HG03064 (cell line): ENCODE measurements around the gene PPIL4.

Experiments
- ATAC-seq: cut with Tn5 transposase; IDR thresholded peaks from one replicate; pipeline ENCODE4 v1.9.1; 2021; ENCODE audit warnings: low read depth; ENCODE audit not compliant: unreplicated experiment

The PPIL4 gene

DNA sequence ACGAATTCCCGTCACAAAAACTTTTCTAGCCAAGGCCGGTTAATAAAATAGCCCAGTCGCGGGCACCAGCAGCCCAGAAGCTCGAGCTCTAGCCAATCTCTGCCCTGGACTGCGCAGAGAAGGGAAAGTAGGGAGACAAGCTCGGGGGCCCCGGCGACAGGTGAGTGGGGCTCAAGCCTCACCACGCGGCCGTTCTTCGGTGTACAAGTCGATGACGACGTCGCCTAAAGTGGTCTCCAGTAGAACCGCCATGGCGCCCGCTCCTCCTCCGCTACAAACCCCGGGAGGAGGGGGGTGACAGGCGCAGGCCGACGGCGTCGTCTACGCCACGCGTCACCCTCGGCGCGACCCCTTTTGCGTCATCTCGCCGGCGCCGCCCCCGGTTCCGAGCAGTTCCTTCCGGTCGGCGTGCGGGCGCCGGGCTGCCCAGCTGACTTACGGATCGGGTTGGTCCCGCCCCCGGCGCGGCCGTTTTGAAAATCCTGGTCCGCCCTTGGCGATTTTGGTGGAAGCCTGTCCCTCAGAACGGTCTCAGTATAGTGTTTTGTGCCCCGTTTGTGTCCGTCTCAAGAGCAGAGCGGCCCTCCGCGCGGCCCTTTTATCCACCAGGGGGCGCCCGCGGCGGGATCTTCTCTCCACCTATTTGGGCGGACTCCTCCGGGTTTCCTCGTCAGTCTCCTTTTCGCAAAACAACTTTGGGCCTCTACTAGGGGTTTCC is at the start of gene PPIL4:
Gene PPIL4, minus strand, starts transcription at position 290 of the 718 bp plus-strand sequence. Its CDS starts 38 bp downstream, at position 252.
- ATAC-seq, result peak; percentile 95

DNA sequence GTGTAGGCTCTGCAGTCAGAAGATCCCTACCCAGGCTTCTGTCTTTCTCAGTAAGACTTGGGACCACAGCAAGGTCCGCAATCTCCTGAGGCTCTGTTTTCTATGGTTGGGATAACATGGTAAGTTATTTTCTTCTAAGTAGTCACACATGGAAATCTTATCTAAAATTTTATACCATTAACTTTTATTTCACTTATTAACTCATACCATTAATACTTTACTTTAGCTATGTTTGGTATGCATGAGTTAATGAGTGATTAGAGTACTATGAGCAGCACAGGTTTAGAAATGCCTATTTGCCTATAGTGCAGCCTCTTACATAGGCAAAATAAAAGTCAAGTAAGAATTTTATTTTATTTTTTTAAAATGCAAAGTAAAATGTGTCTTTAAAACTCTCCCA is 47.6 kb upstream of the PPIL4 start:
- no peak for ATAC-seq

DNA sequence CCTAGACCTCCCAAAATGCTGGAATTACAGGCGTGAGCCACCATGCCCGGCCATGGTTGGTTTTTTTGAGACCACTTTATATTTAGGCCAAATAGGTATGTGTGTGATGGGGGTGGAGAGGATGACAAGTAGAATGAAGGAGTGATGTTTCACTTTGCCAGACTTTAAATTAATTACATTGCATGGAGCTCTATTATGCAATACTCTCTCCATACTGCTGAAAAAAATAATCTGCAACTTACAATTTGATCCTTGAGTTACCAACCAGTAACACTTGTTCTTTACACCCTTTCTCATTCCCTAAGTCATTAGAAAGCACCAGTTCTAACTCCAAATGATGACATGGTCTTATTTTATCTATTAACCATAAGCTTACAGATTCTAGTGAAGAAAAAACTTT is 47.1 kb upstream of the PPIL4 start:
- no peak for ATAC-seq

- no peak for ATAC-seq
Measured at GRCh38 chr6:149586149-149586548, 40.3 kb upstream of the PPIL4 start.

- no peak for ATAC-seq
Measured at GRCh38 chr6:149581349-149581748, 35.5 kb upstream of the PPIL4 start.

- no peak for ATAC-seq
Measured at GRCh38 chr6:149580880-149581279, 35.0 kb upstream of the PPIL4 start.

- ATAC-seq, result no peak
Measured at GRCh38 chr6:149567945-149568585, 22.2 kb upstream of the PPIL4 start.

- no peak for ATAC-seq
Measured at GRCh38 chr6:149567194-149567586, 21.3 kb upstream of the PPIL4 start.

- ATAC-seq, result peak; percentile 16
Measured at GRCh38 chr6:149566410-149567193, 20.8 kb upstream of the PPIL4 start.

DNA sequence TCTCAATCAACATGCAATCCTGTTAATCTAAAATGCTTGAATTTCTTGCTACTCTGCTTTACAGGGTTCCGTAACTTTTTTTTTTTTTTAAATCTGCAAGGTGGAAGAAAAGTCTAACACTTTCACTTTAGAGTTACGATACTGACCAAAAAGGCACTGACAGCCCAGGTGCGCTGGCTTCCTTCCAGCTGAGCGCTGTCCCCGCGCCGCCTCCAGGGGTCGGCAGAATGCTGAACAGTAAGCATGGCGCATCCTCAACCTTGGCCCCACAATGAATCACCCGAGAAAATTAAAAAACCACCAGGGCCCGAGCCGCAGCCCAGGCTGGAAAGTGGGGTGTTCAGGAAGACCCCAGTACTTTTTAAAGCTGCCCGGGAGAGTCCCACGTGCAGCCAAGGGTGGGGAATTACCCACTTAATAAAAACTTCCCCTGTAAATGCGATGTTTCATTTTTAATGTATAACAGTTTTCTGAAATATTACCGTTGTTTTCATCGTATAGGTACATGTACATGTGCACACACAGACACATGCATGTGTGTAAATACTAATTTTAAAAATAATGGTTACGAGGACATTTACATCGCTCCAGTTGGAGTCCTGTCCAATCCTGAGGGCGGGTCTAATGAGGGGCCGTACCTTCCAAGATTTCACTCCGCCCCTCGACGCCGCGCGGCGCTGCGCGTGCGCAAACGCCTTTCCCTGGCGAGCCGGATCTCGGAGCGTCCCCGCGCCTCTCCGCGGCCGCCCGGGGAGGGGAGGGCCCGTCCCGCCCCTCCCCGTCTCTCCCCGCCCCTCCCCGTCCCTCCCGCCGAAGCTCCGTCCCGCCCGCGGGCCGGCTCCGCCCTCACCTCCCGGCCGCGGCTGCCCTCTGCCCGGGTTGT is 19.9 kb upstream of the PPIL4 start, which contains the start of gene GINM1:
Gene GINM1, plus strand, starts transcription at position 849 of the 883 bp plus-strand sequence. CDS start 40 bp downstream, outside the sequence.
- peak; percentile 73 for ATAC-seq

DNA sequence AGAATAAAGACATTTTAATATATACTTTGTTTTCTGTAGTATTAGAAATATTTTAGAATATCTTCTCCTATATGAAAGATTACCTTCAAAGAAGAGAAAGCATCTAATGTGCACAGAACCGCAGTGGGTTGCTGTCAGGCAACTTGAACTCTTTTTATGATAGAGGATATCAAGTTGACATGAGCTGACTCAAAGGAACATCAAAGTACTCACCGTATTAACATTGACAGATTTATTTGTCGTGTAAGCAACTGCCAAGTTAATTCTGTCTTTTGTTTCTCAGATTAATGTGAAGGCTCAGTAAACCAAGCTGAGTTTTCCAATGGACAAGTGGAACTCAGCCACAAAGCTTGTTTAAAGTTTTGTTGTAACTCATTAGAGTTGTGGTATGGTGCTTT is 18.1 kb upstream of the PPIL4 start:
- ATAC-seq, result no peak

DNA sequence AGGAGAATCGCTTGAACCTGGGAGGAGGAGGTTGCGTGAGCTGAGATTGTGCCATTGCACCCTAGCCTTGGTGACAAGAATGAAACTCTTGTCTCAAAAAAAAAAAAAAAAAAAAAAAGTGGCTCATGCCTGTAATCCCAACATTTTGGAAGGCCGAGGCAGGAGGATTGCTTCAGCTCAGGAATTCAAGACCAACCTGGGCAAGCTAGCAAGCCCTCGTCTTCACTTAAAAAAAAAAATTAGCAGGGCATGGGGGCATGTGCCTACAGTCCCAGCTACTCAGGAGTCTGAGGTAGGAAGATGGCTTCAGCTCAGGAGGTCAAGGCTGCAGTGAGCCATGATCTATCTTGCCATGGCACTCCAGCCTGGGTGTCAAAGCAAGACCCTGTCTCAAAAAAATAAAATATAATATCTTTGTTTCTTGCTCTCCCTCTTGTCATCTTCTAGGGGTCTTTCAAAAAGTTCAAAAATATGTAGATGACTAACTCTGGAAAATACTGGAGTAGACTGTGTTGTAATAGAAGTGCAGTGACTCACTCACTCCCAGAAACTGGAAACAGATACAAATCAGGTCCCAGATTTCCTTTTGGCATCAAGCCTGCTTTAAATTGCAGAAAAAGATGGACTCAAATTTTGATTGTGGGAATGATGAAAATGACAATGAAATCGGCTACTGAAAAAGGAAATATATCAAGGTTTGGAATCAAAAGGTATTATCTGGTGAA is 17.5 kb upstream of the PPIL4 start:
- ATAC-seq, result no peak

DNA sequence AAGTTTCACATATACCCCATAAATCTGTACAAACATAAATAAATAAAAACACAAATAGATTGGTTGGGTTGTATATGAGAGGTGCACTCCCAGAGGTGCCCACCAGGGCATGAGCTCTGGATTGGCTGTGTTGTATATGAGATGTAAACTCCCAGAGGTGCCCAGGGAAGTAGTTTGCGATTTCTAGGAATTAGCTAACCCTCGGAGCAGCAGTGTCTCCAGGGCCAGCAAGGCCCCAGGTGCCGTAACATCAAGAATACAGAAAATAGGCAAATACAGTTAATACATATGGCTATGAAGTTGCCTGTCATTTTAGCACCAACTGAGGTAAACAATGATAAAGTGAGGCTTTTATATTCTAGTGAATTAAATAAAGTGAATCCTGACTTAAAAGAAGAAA is 14.9 kb upstream of the PPIL4 start:
- ATAC-seq, result no peak

- no peak for ATAC-seq
Measured at GRCh38 chr6:149559389-149559788, 13.5 kb upstream of the PPIL4 start.

- no peak for ATAC-seq
Measured at GRCh38 chr6:149558029-149558428, 12.2 kb upstream of the PPIL4 start.

GRCh38 chr6:149551920-149552319 is 6.1 kb upstream of the PPIL4 start:
- no peak for ATAC-seq

DNA sequence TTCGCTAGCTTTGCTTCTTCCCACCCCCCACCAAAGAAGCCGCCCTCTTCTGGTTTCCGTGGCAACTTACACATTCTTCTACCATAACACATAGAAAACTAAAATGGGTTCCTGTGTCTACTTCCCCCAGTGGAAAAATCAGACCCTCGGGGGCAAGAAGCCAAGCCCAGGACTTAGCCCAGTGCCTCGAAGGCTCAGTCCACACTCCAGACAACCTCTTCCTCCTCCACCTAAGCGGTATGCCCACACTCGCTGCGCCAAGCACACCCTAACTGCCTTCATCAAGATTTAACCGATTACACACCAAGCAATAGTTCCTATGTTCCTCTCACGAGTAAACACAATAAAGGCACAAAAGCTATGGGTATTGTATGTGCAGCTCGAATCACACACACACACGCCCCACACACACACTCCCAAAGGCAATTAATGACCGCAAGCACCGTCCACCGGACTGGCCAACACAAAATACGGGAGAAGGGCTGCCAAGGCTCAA is 537 bp downstream of the PPIL4 start:
- no peak for ATAC-seq

- ATAC-seq, result no peak
Measured at GRCh38 chr6:149544646-149545257, 1.1 kb downstream of the PPIL4 start.

DNA sequence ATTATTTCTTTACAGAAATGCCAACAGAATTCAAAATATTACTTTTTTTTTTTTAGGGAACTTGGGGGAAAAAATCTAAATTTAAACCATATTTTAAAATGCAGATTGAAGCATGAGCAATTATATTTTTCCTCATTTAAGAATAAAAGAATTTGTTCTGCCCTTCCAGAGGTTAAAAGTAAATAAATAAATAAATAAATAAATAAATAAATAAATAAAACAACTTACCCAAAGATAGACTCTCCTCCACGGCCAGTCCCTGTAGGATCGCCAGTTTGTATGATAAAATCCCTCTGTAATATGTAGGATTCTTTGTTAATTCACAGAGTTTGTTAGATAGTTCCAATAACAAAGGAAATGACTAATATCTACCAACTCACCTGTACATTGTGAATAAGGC is 4.7 kb downstream of the PPIL4 start:
- no peak for ATAC-seq
